Neutrophil (primary cell): Measurements from ENCODE around the gene SLC33A1.
"Not testable (repeated sequence)": the region's sequence is repeated elsewhere in the genome, so short reads cannot be mapped to it uniquely, and the experiment has no call there.

Experiments
- H3K27ac ChIP-seq: fragments of 200-600 bp; sonication (generic); 2 replicates; pipeline ENCODE4 v1.5.1; 2016; ENCODE audit warnings: mild to moderate bottlenecking, moderate library complexity
- H3K27me3 ChIP-seq: fragments of 200-600 bp; sonication (generic); 2 replicates; pipeline ENCODE4 v1.6.0; 2016; ENCODE audit warnings: mild to moderate bottlenecking
- H3K36me3 ChIP-seq: fragments of 200-600 bp; sonication (generic); 2 replicates; pipeline ENCODE4 v1.5.1; 2017
- H3K4me1 ChIP-seq, 2 experiments: fragments of 200-600 bp in 1 of 2; sonication (generic) in 1 of 2; 1 replicate in 1 of 2; 2 replicates in 1 of 2; pipeline versions ENCODE4 v1.5.1 to v1.6.1; 2013 to 2016; ENCODE audit warnings: low read depth in 1 of 2, low read length in 1 of 2, mild to moderate bottlenecking in 1 of 2, moderate library complexity in 1 of 2; ENCODE audit not compliant: control insufficient read depth in 1 of 2, insufficient read depth in 1 of 2
- H3K4me3 ChIP-seq, 2 experiments: fragments of 200-600 bp in 1 of 2; sonication (generic) in 1 of 2; 1 replicate in 1 of 2; 2 replicates in 1 of 2; pipeline ENCODE4 v1.5.1; 2013 to 2016; ENCODE audit warnings: low read depth in 1 of 2, low read length in 1 of 2, mild to moderate bottlenecking in 1 of 2, moderate library complexity in 1 of 2
- H3K9me3 ChIP-seq: fragments of 200-600 bp; sonication (generic); 2 replicates; pipeline ENCODE4 v1.5.1; 2016
- TF ChIP-seq, protein P1 (sequence below): fragments of 200-600 bp; sonication (generic); IDR thresholded peaks from 2 replicates; pipeline ENCODE4 v1.5.1; 2016; ENCODE audit warnings: antibody characterized with exemption

SLC33A1 gene

DNA sequence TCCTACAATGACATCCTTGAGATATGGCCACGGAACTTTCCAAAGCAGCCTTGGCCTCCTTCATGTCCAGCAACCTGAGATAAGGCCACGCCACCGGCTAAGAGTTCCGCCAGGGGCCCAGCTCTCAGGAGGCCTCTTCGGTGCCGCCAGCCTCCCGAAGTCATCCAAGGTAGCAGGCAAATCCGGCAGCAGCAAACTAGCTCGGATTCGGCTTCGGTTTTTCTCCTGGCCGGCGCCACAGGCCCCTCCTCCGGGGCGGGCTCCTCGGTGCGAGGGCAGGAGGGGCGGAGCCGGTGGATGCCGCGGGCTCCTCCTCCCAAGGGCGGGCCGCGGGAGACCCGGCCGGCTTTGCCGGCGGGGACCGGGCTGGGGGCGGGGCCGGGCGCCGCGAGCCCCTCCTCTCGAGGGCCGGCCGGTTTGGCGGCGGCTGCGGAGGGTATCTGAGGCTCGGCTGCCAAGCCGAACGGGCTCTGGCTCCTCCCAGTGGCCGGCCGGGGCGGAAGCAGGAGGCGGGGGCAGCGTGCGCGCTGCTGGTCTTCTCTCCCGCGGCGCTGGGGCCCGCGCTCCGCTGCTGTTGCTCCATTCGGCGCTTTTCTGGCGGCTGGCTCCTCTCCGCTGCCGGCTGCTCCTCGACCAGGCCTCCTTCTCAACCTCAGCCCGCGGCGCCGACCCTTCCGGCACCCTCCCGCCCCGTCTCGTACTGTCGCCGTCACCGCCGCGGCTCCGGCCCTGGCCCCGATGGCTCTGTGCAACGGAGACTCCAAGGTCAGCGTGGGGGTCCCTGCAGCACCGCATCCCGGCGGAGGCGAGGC lies 16.1 kb upstream of the SLC33A1 start, which contains the start of gene GMPS:
Gene GMPS (plus strand): TSS at position 518 of the 812 bp plus-strand sequence. CDS start 221 bp downstream, at position 739.
- no peaks in the 10 kb centered on the region for H3K27me3 ChIP-seq
- H3K4me3 ChIP-seq: peak within 1 kb of the TSS; percentile 88 to 95
- H3K36me3 ChIP-seq: no peaks in the 10 kb centered on the region
- peaks cover 16 to 17% of the 10 kb centered on the region in 2 experiments for H3K4me1 ChIP-seq
- TF ChIP-seq, protein P1, sequence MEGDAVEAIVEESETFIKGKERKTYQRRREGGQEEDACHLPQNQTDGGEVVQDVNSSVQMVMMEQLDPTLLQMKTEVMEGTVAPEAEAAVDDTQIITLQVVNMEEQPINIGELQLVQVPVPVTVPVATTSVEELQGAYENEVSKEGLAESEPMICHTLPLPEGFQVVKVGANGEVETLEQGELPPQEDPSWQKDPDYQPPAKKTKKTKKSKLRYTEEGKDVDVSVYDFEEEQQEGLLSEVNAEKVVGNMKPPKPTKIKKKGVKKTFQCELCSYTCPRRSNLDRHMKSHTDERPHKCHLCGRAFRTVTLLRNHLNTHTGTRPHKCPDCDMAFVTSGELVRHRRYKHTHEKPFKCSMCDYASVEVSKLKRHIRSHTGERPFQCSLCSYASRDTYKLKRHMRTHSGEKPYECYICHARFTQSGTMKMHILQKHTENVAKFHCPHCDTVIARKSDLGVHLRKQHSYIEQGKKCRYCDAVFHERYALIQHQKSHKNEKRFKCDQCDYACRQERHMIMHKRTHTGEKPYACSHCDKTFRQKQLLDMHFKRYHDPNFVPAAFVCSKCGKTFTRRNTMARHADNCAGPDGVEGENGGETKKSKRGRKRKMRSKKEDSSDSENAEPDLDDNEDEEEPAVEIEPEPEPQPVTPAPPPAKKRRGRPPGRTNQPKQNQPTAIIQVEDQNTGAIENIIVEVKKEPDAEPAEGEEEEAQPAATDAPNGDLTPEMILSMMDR: peak; percentile 81
- no peaks in the 10 kb centered on the region for H3K9me3 ChIP-seq
- H3K27ac ChIP-seq: peak within 1 kb of the TSS; percentile 85

DNA sequence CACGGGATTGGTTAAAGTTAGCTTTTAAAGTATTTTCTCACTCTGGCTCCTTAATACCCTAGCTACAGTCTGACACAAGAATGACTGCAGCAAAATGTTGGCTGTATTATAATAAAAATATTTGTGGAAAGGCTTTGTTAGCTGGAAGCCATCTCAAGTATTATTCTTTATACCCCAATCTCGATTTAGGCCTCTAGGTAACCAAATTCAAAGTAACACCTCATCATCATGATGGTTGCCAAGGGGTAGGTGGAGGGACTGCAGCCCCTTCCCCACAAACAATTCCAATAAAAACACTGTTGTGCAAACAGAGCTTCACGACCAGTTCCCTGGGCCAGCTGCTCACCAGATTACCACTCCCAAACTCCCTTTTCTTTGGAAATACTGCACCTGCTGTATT lies 15.5 kb upstream of the SLC33A1 start:
- no peaks in the 10 kb centered on the region for H3K27me3 ChIP-seq
- peak overlapping the region; percentile 85 for H3K27ac ChIP-seq
- H3K36me3 ChIP-seq: no peaks in the 10 kb centered on the region
- H3K9me3 ChIP-seq: no peaks in the 10 kb centered on the region
- peak overlapping the region; percentile 88 to 95 for H3K4me3 ChIP-seq
- H3K4me1 ChIP-seq: peaks cover 16 to 17% of the 10 kb centered on the region in 2 experiments
- TF ChIP-seq, protein P1: no peak

DNA sequence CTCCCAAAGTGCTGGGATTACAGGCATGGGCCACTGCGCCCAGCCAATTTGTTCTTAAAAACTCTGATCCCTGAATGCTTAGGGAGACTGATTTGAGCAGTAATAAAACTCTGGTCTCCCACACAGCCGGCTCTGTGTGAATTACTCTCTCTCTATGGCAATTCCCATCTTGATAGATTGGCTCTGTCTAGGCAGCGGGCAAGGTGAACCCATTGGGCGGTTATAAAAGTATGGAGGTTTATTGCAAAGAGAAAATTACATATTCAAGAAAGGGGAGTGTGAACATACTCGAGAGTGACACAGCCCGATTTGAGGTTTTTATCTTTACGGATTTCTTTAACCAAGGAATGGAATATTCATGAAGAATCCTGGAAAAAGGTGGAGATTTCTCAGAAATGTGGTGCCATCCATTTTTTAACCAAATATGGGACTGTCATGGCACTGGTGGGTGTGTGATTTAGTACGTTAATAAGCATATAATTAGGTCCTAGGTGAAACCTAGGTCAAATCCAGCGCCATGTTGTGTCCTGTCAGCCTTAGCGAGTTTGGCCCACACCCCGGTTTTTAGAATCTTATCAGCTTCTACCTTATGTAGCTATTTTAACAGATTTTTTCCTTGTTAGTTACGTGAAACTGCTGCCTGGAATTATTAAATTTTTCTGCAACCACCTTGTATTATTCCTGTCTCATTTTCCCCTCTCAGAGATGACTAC lies 9.0 kb upstream of the SLC33A1 start:
- Histone ChIP-seq H3K9me3 (no peaks in the 10 kb centered on the region), H3K4me3 (no peak overlapping the region), H3K4me1 (no peaks in the 10 kb centered on the region), H3K27me3 (no peaks in the 10 kb centered on the region), H3K36me3 (no peaks in the 10 kb centered on the region), H3K27ac (no peak overlapping the region)
- TF ChIP-seq, protein P1: no peak

DNA sequence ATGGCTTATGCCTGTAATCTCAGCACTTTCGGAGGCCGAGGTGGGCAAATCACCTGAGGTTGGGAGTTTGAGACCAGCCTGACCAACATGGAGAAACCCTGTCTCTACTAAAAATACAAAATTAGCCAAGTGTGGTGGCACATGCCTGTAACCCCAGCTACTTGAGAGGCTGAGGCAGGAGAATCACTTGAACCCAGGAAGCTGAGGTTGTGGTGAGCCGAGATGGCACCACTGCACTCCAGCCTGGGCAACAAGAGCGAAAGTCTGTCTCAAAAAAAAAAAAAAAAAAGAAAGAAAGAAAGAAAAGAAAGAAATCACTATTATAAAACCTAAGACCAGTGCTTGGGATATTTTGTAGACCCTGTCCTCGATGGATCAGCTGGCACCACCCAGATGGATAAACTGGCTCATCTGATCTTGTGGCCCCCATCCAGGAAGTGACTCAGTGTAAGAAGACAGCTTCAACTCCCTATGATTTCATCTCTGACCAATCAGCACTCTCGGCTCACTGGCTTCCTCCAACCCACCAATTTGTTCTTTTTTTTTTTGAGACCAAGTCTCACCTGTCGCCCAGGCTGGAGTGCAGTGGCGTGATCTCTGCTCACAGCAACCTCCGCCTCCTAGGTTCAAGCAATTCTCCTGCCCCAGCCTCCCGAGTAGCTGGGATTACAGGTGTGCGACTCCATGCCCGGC lies 8.2 kb upstream of the SLC33A1 start:
- H3K4me3 ChIP-seq, H3K36me3 ChIP-seq, H3K27ac ChIP-seq, H3K9me3 ChIP-seq, H3K4me1 ChIP-seq, H3K27me3 ChIP-seq: not testable (repeated sequence)

DNA sequence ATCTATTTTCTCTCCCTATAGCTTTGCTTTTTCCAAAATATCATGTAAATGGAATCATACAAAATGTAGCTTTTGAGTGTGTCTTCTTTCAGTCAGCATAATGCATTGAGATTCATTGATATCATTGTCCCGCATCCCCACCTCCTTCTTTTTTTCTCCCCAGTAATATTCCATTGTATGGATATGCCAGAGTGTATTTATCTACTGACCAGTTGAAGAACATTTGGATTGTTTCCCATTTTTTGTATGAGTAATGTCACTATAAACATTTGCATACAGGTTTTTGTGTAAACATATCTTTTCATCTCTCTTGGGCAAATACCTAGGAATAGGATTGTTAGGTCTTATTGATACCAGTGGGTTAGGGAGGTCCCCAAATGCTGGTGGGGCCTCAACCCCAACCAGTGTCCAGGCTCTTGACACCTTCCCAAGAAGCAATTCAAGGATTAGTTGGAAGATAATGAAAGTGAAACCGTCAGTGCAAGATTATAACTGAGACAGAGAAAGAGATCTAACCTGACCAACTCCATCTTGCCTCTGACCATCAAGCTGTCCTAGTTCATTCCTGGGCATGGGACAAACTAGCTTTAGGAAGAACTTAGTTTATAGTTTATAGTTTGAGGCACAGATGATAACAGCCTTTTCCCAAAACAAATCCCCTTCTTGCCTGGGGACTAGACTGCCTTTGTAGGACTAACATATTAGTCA lies 7.4 kb upstream of the SLC33A1 start:
- H3K4me1 ChIP-seq: no peaks in the 10 kb centered on the region
- H3K9me3 ChIP-seq: no peaks in the 10 kb centered on the region
- no peak overlapping the region for H3K27ac ChIP-seq
- no peak overlapping the region for H3K4me3 ChIP-seq
- H3K36me3 ChIP-seq: no peaks in the 10 kb centered on the region
- H3K27me3 ChIP-seq: no peaks in the 10 kb centered on the region
- TF ChIP-seq, protein P1: no peak

DNA sequence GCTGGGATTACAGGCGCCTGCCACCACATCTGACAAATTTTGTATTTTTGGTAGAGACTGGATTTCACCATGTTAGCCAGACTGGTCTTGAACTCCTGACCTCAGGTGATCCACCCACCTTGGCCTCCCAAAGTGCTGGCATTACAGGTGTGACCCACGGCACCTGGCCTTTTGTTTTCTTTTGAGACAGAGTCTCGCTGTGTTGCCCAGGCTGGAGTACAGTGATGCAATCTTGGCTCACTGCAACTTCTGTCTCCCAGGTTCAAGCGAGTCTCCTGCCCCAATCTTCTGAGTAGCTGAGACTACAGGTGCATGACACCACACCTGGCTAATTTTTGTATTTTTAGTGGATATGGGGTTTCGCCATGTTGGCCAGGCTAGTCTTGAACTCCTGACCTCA lies 6.2 kb upstream of the SLC33A1 start:
- not testable (repeated sequence) for H3K27ac ChIP-seq, H3K36me3 ChIP-seq, H3K4me3 ChIP-seq, H3K4me1 ChIP-seq, H3K27me3 ChIP-seq, H3K9me3 ChIP-seq
